ENCODE results near the gene MKRN2. TPM values are rescaled to one million over a fixed set of nuclear protein-coding genes. Genes with fewer than 3 reads are reported as not detected.

MKRN2 gene
- total and polyA plus RNA-seq, 2 of the 4 experiments (the other 2 are of a cell fraction) = 44.4 to 65.6 TPM

DNA sequence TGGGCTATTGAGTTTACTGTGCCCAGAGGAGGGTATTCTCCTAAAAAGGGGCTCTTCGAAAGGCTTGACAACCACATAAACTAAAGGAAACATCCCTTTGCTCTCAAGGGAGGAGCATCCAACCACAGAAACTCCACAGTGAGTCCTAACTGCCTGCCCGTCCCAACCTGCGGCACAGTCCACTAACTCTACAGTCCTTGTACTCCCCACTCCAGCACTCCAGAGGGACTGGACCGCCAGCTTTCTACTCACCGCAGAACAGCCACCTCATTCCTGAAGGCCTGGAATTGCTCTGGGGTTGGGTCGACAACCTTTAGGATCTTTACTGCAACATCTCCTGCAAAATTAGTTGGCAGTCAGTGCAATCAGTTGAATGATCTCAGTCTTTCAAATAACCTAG lies 34.6 kb downstream of the MKRN2 start:
- Histone ChIP-seq H4K91ac (ENCODE audit: insufficient read depth, low read depth, low read length) (no peak overlapping the region), H2BK20ac (ENCODE audit: low read depth, low read length) (no peak overlapping the region), H3K4me2 (ENCODE audit: low read depth, low read length) (no peak overlapping the region), H2AK9ac (replicated peaks; ENCODE audit: low read depth, low read length, poor library complexity) (no peak overlapping the region), H3K23ac (ENCODE audit: low read depth, low read length) (no peak overlapping the region), H3K4me3 (ENCODE audit: insufficient read depth, low read depth, low read length) (no peak overlapping the region), H3K9me1 (ENCODE audit: insufficient read depth, low read length) (peaks cover 13% of the 10 kb centered on the region; the same call in 1 of the 2 replicates), H4K20me1 (ENCODE audit: insufficient read depth, low read length) (peaks cover 27% of the 10 kb centered on the region), H3K27ac (ENCODE audit: insufficient read depth, low read length) (no peak overlapping the region), H2BK15ac (ENCODE audit: low read depth, low read length) (no peak overlapping the region), H3K79me1 (ENCODE audit: low read depth in 1 of 2, low read length in 2 of 2) (peaks cover 33 to 64% of the 10 kb centered on the region in 2 experiments), H3K27me3 (ENCODE audit: control insufficient read depth, insufficient read depth, low read length) (no peaks in the 10 kb centered on the region), H3K4me1 (ENCODE audit: control insufficient read depth, insufficient read depth, low read length) (peaks cover 4% of the 10 kb centered on the region; the same call in 1 of the 2 replicates), H2AFZ (replicated peaks; ENCODE audit: low read length, poor library complexity) (no peak overlapping the region), H3K36me3 (ENCODE audit: control insufficient read depth, insufficient read depth, low read length) (peaks cover 54% of the 10 kb centered on the region), H3K18ac (ENCODE audit: low read depth, low read length) (no peak overlapping the region), H4K5ac (ENCODE audit: low read depth, low read length) (no peak overlapping the region), H2BK120ac (ENCODE audit: low read depth, low read length) (no peak overlapping the region), H2AK5ac (ENCODE audit: low read depth, low read length) (no peak overlapping the region), H3K56ac (ENCODE audit: extremely low read depth, insufficient read depth, low read length) (no peak overlapping the region), H4K8ac (ENCODE audit: low read depth in 2 of 2, low read length in 2 of 2) (no peak overlapping the region), H3K9me3 (ENCODE audit: control insufficient read depth, insufficient read depth, low read length) (no peaks in the 10 kb centered on the region), H3K9ac (ENCODE audit: low read depth, low read length) (no peak overlapping the region), H3K14ac (replicated peaks; ENCODE audit: low read depth, low read length) (no peak overlapping the region), H2BK5ac (ENCODE audit: low read depth, low read length, poor library complexity, severe bottlenecking) (no peak overlapping the region), H3K4ac (ENCODE audit: low read depth, low read length) (no peak overlapping the region)
- TF ChIP-seq RFX5 (IDR thresholded peaks at IDR 0.05; ENCODE audit: low read depth, low read length) (no peak), NFE2L2 (IDR thresholded peaks at IDR 0.05; ENCODE audit: low read depth, low read length) (no peak), BHLHE40 (IDR thresholded peaks at IDR 0.05; ENCODE audit: low read depth, low read length) (no peak), CHD1 (IDR thresholded peaks at IDR 0.05; ENCODE audit: low read depth, low read length) (no peak), POLR2A (IDR thresholded peaks at IDR 0.05; ENCODE audit: low read depth, low read length) (no peak), MAFK (IDR thresholded peaks at IDR 0.05; ENCODE audit: low read depth, low read length) (no peak), RCOR1 (IDR thresholded peaks at IDR 0.05; ENCODE audit: insufficient replicate concordance, low read length) (no peak), MAZ (IDR thresholded peaks at IDR 0.05; ENCODE audit: borderline replicate concordance, low read depth, low read length) (no peak)
- TF ChIP-seq, protein P1, sequence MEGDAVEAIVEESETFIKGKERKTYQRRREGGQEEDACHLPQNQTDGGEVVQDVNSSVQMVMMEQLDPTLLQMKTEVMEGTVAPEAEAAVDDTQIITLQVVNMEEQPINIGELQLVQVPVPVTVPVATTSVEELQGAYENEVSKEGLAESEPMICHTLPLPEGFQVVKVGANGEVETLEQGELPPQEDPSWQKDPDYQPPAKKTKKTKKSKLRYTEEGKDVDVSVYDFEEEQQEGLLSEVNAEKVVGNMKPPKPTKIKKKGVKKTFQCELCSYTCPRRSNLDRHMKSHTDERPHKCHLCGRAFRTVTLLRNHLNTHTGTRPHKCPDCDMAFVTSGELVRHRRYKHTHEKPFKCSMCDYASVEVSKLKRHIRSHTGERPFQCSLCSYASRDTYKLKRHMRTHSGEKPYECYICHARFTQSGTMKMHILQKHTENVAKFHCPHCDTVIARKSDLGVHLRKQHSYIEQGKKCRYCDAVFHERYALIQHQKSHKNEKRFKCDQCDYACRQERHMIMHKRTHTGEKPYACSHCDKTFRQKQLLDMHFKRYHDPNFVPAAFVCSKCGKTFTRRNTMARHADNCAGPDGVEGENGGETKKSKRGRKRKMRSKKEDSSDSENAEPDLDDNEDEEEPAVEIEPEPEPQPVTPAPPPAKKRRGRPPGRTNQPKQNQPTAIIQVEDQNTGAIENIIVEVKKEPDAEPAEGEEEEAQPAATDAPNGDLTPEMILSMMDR (conservative IDR thresholded peaks at IDR 0.05; ENCODE audit: low read depth, low read length) = no peak
- TF ChIP-seq, protein P2, sequence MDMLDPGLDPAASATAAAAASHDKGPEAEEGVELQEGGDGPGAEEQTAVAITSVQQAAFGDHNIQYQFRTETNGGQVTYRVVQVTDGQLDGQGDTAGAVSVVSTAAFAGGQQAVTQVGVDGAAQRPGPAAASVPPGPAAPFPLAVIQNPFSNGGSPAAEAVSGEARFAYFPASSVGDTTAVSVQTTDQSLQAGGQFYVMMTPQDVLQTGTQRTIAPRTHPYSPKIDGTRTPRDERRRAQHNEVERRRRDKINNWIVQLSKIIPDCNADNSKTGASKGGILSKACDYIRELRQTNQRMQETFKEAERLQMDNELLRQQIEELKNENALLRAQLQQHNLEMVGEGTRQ (IDR thresholded peaks at IDR 0.05; ENCODE audit: low read depth, low read length) = no peak
- BruUV-seq (replicated peaks) = no TSS peak
- ChIA-PET POLR2A (ENCODE audit: unreplicated experiment) (no interaction called here), CTCF (no interaction called here)
- dilution Hi-C loops (cut with HindIII; ENCODE audit: low sequenced_read_pairs, unreplicated experiment) (no loop called here), intact Hi-C loops (cut with micrococcal nuclease) (no loop called here), in situ Hi-C loops (cut with MboI; ENCODE audit: low sequenced_read_pairs) (no loop called here)
- 86% methylated on average over 2 of the region's 6 CpGs; no CpG with 5 or more reads in 1 of the 2 experiments for WGBS, 2 experiments (ENCODE audit: extremely low coverage in 2 of 2, insufficient read length in 1 of 2)
- ATAC-seq (ENCODE audit: low read depth) (no peak), DNase-seq (no peak)

Data from IMR-90 (cell line).